WI38 (cell line): ENCODE measurements around the gene CCDC93.

ENCODE experiments used
- H3K4me3 ChIP-seq: 2 replicates; pipeline ENCODE4 v1.5.1; 2011; ENCODE audit warnings: low read depth, mild to moderate bottlenecking, control low read depth, low read length
- CTCF ChIP-seq: IDR thresholded peaks from 2 replicates; pipeline ENCODE4 v1.5.1; 2012; ENCODE audit warnings: low read depth, mild to moderate bottlenecking, control low read depth, low read length

The CCDC93 gene

GRCh38 chr2:118006861-118007260, 7.0 kb downstream of the CCDC93 start:
- H3K4me3 ChIP-seq: no peak overlapping the region
- TF ChIP-seq CTCF: no peak

GRCh38 chr2:118006326-118006725, 7.5 kb downstream of the CCDC93 start:
- TF ChIP-seq CTCF: no peak
- no peak overlapping the region for H3K4me3 ChIP-seq

- TF ChIP-seq CTCF: peak; percentile 64
- H3K4me3 ChIP-seq: no peak overlapping the region
Observed at GRCh38 chr2:118003396-118003824, 10.5 kb downstream of the CCDC93 start.

- TF ChIP-seq CTCF: no peak
- H3K4me3 ChIP-seq: no peak overlapping the region
Observed at GRCh38 chr2:118000041-118000440, 13.8 kb downstream of the CCDC93 start.

- H3K4me3 ChIP-seq: no peak overlapping the region
- no peak for TF ChIP-seq CTCF
Observed at GRCh38 chr2:117997872-117998454, 15.9 kb downstream of the CCDC93 start.

GRCh38 chr2:117996525-117996924, 17.3 kb downstream of the CCDC93 start:
- TF ChIP-seq CTCF: no peak
- H3K4me3 ChIP-seq: no peak overlapping the region

- no peak overlapping the region for H3K4me3 ChIP-seq
- no peak for TF ChIP-seq CTCF
Observed at GRCh38 chr2:117994729-117995128, 19.1 kb downstream of the CCDC93 start.
